ENCODE results near the gene CUBN.

Gene CUBN

DNA sequence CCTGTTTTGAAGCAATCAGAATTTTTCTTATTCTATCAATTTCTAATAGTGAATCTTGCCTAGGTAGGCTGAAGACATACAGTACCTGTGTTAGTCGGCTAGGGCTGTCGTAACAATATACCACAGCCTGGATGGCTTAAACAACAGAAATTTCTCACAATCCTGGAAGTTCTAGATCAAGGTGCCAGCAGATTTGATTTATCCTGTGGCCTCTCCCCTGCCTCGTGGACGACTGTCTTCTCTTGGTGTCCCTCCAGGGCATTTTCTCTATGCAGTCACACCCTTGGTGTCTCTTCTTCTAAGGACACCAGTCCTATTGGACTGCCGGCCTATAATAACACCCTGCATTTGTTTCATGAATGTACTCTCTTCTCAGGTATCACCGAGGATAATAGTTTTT lies 310.6 kb downstream of the CUBN start:
- TF ChIP-seq, protein P1, sequence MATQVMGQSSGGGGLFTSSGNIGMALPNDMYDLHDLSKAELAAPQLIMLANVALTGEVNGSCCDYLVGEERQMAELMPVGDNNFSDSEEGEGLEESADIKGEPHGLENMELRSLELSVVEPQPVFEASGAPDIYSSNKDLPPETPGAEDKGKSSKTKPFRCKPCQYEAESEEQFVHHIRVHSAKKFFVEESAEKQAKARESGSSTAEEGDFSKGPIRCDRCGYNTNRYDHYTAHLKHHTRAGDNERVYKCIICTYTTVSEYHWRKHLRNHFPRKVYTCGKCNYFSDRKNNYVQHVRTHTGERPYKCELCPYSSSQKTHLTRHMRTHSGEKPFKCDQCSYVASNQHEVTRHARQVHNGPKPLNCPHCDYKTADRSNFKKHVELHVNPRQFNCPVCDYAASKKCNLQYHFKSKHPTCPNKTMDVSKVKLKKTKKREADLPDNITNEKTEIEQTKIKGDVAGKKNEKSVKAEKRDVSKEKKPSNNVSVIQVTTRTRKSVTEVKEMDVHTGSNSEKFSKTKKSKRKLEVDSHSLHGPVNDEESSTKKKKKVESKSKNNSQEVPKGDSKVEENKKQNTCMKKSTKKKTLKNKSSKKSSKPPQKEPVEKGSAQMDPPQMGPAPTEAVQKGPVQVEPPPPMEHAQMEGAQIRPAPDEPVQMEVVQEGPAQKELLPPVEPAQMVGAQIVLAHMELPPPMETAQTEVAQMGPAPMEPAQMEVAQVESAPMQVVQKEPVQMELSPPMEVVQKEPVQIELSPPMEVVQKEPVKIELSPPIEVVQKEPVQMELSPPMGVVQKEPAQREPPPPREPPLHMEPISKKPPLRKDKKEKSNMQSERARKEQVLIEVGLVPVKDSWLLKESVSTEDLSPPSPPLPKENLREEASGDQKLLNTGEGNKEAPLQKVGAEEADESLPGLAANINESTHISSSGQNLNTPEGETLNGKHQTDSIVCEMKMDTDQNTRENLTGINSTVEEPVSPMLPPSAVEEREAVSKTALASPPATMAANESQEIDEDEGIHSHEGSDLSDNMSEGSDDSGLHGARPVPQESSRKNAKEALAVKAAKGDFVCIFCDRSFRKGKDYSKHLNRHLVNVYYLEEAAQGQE (IDR thresholded peaks at IDR 0.05; ENCODE audit: insufficient replicate concordance, low read depth), result no peak
- TF ChIP-seq, protein P2, sequence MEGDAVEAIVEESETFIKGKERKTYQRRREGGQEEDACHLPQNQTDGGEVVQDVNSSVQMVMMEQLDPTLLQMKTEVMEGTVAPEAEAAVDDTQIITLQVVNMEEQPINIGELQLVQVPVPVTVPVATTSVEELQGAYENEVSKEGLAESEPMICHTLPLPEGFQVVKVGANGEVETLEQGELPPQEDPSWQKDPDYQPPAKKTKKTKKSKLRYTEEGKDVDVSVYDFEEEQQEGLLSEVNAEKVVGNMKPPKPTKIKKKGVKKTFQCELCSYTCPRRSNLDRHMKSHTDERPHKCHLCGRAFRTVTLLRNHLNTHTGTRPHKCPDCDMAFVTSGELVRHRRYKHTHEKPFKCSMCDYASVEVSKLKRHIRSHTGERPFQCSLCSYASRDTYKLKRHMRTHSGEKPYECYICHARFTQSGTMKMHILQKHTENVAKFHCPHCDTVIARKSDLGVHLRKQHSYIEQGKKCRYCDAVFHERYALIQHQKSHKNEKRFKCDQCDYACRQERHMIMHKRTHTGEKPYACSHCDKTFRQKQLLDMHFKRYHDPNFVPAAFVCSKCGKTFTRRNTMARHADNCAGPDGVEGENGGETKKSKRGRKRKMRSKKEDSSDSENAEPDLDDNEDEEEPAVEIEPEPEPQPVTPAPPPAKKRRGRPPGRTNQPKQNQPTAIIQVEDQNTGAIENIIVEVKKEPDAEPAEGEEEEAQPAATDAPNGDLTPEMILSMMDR (IDR thresholded peaks at IDR 0.05; ENCODE audit: insufficient read depth, low read length), result no peak
- TF ChIP-seq POLR2AphosphoS5 (IDR thresholded peaks at IDR 0.05; ENCODE audit: low read depth) (no peak), SPI1 (IDR thresholded peaks at IDR 0.05; ENCODE audit: borderline replicate concordance, low read depth) (no peak), GABPA (IDR thresholded peaks at IDR 0.05; ENCODE audit: low read depth) (no peak)
- DNase-seq (ENCODE audit: low read depth in 1 of 2, low spot score in 1 of 2), result no peak
- H3K4me3 ChIP-seq (replicated peaks; ENCODE audit: insufficient read depth, low read length), result no peak overlapping the region

DNA sequence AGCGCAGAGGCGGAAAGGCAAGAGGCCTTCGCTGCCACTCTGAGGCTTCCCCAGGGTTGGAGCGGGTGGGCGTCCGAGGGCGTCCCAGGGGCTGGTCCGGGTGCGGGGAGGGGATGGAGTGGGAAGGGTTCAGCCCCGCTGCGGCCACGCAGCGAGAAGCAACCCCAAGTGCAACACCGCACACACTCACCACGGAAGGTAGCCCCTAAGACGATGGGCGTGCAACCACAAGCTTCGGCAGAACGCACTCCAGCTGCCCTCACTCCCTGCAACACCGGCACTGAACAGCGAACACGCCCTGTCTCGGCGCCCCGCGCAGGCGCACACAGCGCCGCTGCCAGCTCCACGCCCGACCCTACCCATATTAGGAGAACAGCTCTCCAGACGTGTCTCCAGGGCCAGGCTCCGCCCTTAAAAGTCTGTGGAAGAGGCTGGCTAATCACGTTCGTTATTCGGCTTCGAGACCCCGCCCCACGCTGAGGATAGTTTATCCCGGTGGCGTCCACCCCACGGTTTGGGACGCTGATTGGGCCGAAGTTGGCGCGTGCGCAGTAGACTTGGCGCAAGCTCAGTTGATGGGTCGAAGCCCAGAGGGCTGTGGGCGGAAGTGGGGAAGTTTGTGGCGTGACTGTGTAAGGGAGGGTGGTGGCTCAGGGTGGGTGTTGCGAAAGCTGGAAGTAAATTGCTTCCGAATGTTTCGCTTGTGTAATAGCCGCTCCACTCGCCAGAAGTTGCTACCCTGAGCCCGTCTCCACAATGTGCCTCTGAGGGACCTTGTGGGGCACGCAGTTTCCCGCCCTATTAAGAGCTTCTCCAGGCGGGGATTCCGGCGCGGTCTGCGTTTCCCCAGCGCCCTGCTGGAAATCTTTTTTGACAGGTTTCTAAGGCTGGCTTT lies 312.2 kb downstream of the CUBN start, which contains the start of gene RSU1:
Gene RSU1, minus strand, starts transcription at position 300 of the 895 bp plus-strand sequence. CDS start 343 bp downstream, outside the sequence.
- Histone ChIP-seq H3K27ac (replicated peaks) (peak within 1 kb of the TSS; percentile 77), H3K4me3 (replicated peaks; ENCODE audit: insufficient read depth, low read length) (peak within 1 kb of the TSS; percentile 87)

More for the DNA sequence above, 310.6 kb downstream of the CUBN start:
- Histone ChIP-seq H3K27me3 (ENCODE audit: insufficient read depth, poor library complexity, severe bottlenecking) (no peaks in the 10 kb centered on the region), H3K27ac (replicated peaks) (no peak overlapping the region)

DNA sequence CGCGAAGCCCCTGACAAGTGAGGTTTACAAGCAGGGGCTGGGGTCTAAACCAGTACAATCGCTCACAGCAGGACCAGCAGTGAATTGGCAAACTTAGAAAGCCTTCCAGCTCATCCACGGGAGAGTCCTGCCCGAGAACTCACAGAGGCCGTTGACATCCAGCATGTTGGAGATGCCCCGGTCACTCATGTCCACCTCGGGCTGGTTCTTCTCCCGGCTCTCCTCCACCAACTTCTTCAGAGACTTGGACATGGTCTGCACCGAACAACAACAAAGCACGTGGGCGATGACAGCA lies 312.8 kb downstream of the CUBN start:
- no peak for DNase-seq (ENCODE audit: low read depth in 1 of 2, low spot score in 1 of 2)
- TF ChIP-seq SPI1 (IDR thresholded peaks at IDR 0.05; ENCODE audit: borderline replicate concordance, low read depth) (no peak), POLR2AphosphoS5 (IDR thresholded peaks at IDR 0.05; ENCODE audit: low read depth) (no peak), GABPA (IDR thresholded peaks at IDR 0.05; ENCODE audit: low read depth) (no peak)
- TF ChIP-seq, protein P2 (IDR thresholded peaks at IDR 0.05; ENCODE audit: insufficient read depth, low read length), result no peak
- TF ChIP-seq, protein P1 (IDR thresholded peaks at IDR 0.05; ENCODE audit: insufficient replicate concordance, low read depth), result no peak
- Histone ChIP-seq H3K4me3 (replicated peaks; ENCODE audit: insufficient read depth, low read length) (peak overlapping the region; percentile 87), H3K27me3 (ENCODE audit: insufficient read depth, poor library complexity, severe bottlenecking) (no peaks in the 10 kb centered on the region), H3K27ac (replicated peaks) (peak overlapping the region; percentile 62)

More for the DNA sequence above, 312.2 kb downstream of the CUBN start, which contains the start of gene RSU1:
- no peaks in the 10 kb centered on the region for H3K27me3 ChIP-seq (ENCODE audit: insufficient read depth, poor library complexity, severe bottlenecking)
- peak; percentile 63; the same call in 1 of the 2 replicates for TF ChIP-seq POLR2AphosphoS5 (IDR thresholded peaks at IDR 0.05; ENCODE audit: low read depth)
- no peak for TF ChIP-seq SPI1 (IDR thresholded peaks at IDR 0.05; ENCODE audit: borderline replicate concordance, low read depth)
- peak; percentile 92 to 97 for DNase-seq (ENCODE audit: low read depth in 1 of 2, low spot score in 1 of 2)

DNA sequence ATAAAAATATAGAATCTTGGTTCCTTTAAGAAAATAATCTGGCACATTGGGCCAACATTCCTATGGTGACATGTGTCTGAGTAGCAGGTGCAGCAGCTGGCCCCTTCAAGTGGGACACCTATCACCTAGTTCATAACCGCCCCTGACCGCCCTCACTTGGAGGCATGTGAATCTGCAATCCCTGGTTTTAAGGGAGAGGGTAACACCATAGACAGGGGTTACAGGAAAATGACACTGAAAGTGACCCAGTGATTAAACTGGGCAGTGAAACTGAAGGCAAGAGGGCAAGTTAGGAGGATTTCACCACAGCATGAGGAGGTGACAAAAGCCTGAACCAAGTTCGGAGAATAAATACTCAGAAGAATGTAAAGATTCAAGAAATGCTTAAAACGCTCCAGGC lies 313.4 kb downstream of the CUBN start:
- DNase-seq (ENCODE audit: low read depth in 1 of 2, low spot score in 1 of 2), result no peak
- no peak overlapping the region for H3K27ac ChIP-seq (replicated peaks)
- TF ChIP-seq, protein P1 (IDR thresholded peaks at IDR 0.05; ENCODE audit: insufficient replicate concordance, low read depth), result no peak
- no peak for TF ChIP-seq POLR2AphosphoS5 (IDR thresholded peaks at IDR 0.05; ENCODE audit: low read depth)
- TF ChIP-seq SPI1 (IDR thresholded peaks at IDR 0.05; ENCODE audit: borderline replicate concordance, low read depth), result no peak
- TF ChIP-seq, protein P2 (IDR thresholded peaks at IDR 0.05; ENCODE audit: insufficient read depth, low read length), result no peak
- no peak for TF ChIP-seq GABPA (IDR thresholded peaks at IDR 0.05; ENCODE audit: low read depth)
- H3K4me3 ChIP-seq (replicated peaks; ENCODE audit: insufficient read depth, low read length), result peak overlapping the region; percentile 87
- no peaks in the 10 kb centered on the region for H3K27me3 ChIP-seq (ENCODE audit: insufficient read depth, poor library complexity, severe bottlenecking)
